Keratinocyte (primary cell): Measurements from ENCODE around the gene ASPSCR1. TPM values are rescaled to one million over a fixed set of nuclear protein-coding genes. Genes with fewer than 3 reads are reported as not detected.
A peak's percentile ranks its signal among the peaks of the same experiment; 100 is the strongest.

Source experiments
- DNase-seq: peaks from one replicate; pipeline ENCODE4 v3.0.0-alpha.2; 2011; ENCODE audit warnings: low read depth, missing footprints, low spot score
- FAIRE-seq: peaks from 2 replicates; lab custom pipeline; 2011; peaks lifted over from hg19 to GRCh38; lab: Jason Lieb, UNC
- H2AFZ ChIP-seq: 2 replicates; pipeline ENCODE4 v1.6.0; 2012; ENCODE audit warnings: low read length, control low read depth, inconsistent platforms; ENCODE audit not compliant: control insufficient read depth
- H3K27ac ChIP-seq: 2 replicates; pipeline ENCODE4 v1.5.1; 2011; ENCODE audit warnings: low read length; ENCODE audit not compliant: control insufficient read depth, insufficient read depth
- H3K27me3 ChIP-seq: 3 replicates; pipeline ENCODE4 v1.6.0; 2011; ENCODE audit warnings: low read length; ENCODE audit not compliant: control insufficient read depth, insufficient read depth; ENCODE audit errors: extremely low read depth
- H3K36me3 ChIP-seq, 2 experiments: 2 replicates in 1 of 2; 3 replicates in 1 of 2; pipeline ENCODE4 v1.5.1; 2011; ENCODE audit warnings: low read length in 2 of 2, mild to moderate bottlenecking in 1 of 2; ENCODE audit not compliant: control insufficient read depth in 2 of 2, insufficient read depth in 2 of 2; ENCODE audit errors: extremely low read depth in 1 of 2
- H3K4me1 ChIP-seq: 3 replicates; pipeline ENCODE4 v1.5.1; 2011; ENCODE audit warnings: low read length; ENCODE audit not compliant: control insufficient read depth, insufficient read depth; ENCODE audit errors: extremely low read depth
- H3K4me2 ChIP-seq: 3 replicates; pipeline ENCODE4 v1.6.0; 2011; ENCODE audit warnings: low read depth, low read length; ENCODE audit not compliant: control insufficient read depth, insufficient read depth; ENCODE audit errors: extremely low read depth
- H3K4me3 ChIP-seq, 3 experiments: fragments of 200-600 bp in 1 of 3; sonication (generic) in 1 of 3; 2 replicates in 2 of 3; 3 replicates in 1 of 3; pipeline ENCODE4 v1.5.1; 2011 to 2016; ENCODE audit warnings: low read length in 3 of 3, mild to moderate bottlenecking in 3 of 3, control low read depth in 2 of 3, inconsistent platforms in 1 of 3, low read depth in 1 of 3, mixed read lengths in 1 of 3, mixed run types in 1 of 3, moderate library complexity in 1 of 3; ENCODE audit not compliant: control insufficient read depth in 2 of 3, insufficient read depth in 2 of 3; ENCODE audit errors: extremely low read depth in 1 of 3
- H3K79me2 ChIP-seq: 2 replicates; pipeline ENCODE4 v1.6.0; 2012; ENCODE audit warnings: low read length; ENCODE audit not compliant: control insufficient read depth, insufficient read depth
- H3K9ac ChIP-seq: 3 replicates; pipeline ENCODE4 v1.6.0; 2011; ENCODE audit warnings: low read length; ENCODE audit not compliant: control insufficient read depth, insufficient read depth; ENCODE audit errors: extremely low read depth
- H3K9me1 ChIP-seq: 3 replicates; pipeline ENCODE4 v1.6.0; 2011; ENCODE audit warnings: low read length; ENCODE audit not compliant: control insufficient read depth, insufficient read depth; ENCODE audit errors: extremely low read depth
- H3K9me3 ChIP-seq: 2 replicates; pipeline ENCODE4 v1.5.1; 2012; ENCODE audit warnings: low read depth, low read length; ENCODE audit not compliant: control insufficient read depth
- H4K20me1 ChIP-seq: 3 replicates; pipeline ENCODE4 v1.6.0; 2011; ENCODE audit warnings: low read length; ENCODE audit not compliant: control insufficient read depth, insufficient read depth; ENCODE audit errors: extremely low read depth
- EZH2 ChIP-seq: IDR thresholded peaks from one replicate; pipeline ENCODE4 v1.6.1; 2012; ENCODE audit warnings: inconsistent platforms, mild to moderate bottlenecking, low read length, moderate library complexity
- dilution Hi-C: fragments of 300-500 bp; cut with MboI; formaldehyde crosslinking; loops from one replicate; pipeline ENCODE4 v1.7.0; 2020; ENCODE audit warnings: low sequenced_read_pairs; ENCODE audit not compliant: extremely low pct_ligation_motif_present
- polyA plus RNA-seq, 5 experiments: library from polyadenylated mRNA; depleted of rRNA in 3 of 5; stranded (reverse) in 3 of 5; stranded (forward) in 1 of 5; unstranded in 1 of 5; fragments of >200 nt; gene quantifications; 1 replicate in 1 of 5; 2 replicates in 3 of 5; 3 replicates in 1 of 5; pipeline versions ENCODE4 v1.2.1 to v1.2.3, GENCODE V29; 2011 to 2012; ENCODE audit warnings: missing spikeins in 2 of 5, low read depth in 1 of 5, low replicate concordance in 1 of 5
- TF ChIP-seq, protein P1 (sequence below), 3 experiments: IDR thresholded peaks in 1 of 3; conservative IDR thresholded peaks in 1 of 3; optimal IDR thresholded peaks in 1 of 3; 2 replicates in 2 of 3; 3 replicates in 1 of 3; pipeline versions ENCODE3 to v1.5.1; 2011; ENCODE audit warnings: low read length in 3 of 3, mild to moderate bottlenecking in 3 of 3, moderate library complexity in 2 of 3, control low read depth in 1 of 3, inconsistent platforms in 1 of 3; ENCODE audit not compliant: insufficient read depth in 2 of 3; ENCODE audit errors: extremely low read depth in 1 of 3

Gene ASPSCR1
- polyA plus RNA-seq, 1 donor (not counting 4 experiments of a cell fraction or from before 2014, with no cell fraction given): 5.2 TPM

DNA sequence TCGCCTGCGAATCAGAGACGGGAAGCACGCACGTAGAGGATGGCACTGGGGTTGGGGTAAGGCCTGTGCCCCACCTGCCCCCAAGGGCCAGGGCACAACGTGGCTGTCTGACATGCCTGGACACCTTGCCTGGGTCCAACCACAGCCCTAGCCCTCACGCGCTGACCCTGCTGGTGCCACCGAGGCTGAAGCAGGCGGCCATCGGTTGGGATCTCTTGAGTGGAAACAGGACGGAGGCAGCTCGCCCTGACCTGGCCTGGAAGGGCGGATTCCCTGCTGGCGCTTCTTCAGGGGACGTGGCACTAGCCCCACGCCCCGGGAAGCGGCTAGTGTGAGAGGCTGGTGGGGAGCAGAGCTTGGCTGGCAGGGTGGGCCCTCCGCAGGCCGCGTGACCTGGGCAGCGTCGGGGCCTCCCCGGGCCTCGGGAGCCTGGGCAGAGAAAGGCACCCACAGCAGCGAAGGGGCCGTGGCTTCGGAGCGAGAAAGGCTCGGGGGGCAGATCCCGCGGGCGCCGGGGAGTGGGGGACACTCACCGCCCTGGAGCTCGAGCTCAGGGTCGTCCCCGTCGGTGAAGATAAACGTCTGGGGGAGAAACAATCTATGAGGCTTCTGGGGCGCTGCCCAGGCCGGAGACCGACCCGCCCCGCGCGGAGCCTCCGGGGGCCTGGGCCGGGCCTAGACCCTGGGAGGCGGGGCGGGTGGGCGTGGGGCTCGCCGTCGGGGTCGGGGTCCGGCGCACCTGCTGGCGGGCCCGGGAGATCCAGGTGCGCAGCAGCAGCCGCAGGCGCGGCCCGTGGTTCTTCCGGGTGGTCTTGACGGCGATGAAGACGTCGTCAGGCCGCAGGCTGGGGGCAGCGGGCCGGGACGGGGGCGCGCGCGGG, 73.6 kb downstream of the ASPSCR1 start:
- Histone ChIP-seq H3K27me3 (no peaks in the 10 kb centered on the region), H3K4me1 (peaks cover 11% of the 10 kb centered on the region), H3K79me2 (peaks cover 25% of the 10 kb centered on the region), H3K36me3 (peaks cover 15 to 28% of the 10 kb centered on the region in 2 experiments), H3K4me3 (peak overlapping the region; percentile 72 to 87 (median 72)), H3K9me1 (no peaks in the 10 kb centered on the region), H4K20me1 (no peaks in the 10 kb centered on the region), H3K9me3 (no peaks in the 10 kb centered on the region), H3K9ac (peak overlapping the region; percentile 80), H3K4me2 (peak overlapping the region; percentile 81), H3K27ac (peak overlapping the region; percentile 8), H2AFZ (peak overlapping the region; percentile 65)
- TF ChIP-seq, protein P1, sequence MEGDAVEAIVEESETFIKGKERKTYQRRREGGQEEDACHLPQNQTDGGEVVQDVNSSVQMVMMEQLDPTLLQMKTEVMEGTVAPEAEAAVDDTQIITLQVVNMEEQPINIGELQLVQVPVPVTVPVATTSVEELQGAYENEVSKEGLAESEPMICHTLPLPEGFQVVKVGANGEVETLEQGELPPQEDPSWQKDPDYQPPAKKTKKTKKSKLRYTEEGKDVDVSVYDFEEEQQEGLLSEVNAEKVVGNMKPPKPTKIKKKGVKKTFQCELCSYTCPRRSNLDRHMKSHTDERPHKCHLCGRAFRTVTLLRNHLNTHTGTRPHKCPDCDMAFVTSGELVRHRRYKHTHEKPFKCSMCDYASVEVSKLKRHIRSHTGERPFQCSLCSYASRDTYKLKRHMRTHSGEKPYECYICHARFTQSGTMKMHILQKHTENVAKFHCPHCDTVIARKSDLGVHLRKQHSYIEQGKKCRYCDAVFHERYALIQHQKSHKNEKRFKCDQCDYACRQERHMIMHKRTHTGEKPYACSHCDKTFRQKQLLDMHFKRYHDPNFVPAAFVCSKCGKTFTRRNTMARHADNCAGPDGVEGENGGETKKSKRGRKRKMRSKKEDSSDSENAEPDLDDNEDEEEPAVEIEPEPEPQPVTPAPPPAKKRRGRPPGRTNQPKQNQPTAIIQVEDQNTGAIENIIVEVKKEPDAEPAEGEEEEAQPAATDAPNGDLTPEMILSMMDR (optimal IDR thresholded peaks at IDR 0.05 in 1 of 3, IDR thresholded peaks at IDR 0.05 in 1 of 3, conservative IDR thresholded peaks at IDR 0.05 in 1 of 3; ENCODE audit: extremely low read depth in 1 of 3, insufficient read depth in 2 of 3, low read length in 3 of 3): no peak
- no peak for TF ChIP-seq EZH2
- dilution Hi-C loops: no loop called here
- FAIRE-seq (no peak), DNase-seq (no peak)

DNA sequence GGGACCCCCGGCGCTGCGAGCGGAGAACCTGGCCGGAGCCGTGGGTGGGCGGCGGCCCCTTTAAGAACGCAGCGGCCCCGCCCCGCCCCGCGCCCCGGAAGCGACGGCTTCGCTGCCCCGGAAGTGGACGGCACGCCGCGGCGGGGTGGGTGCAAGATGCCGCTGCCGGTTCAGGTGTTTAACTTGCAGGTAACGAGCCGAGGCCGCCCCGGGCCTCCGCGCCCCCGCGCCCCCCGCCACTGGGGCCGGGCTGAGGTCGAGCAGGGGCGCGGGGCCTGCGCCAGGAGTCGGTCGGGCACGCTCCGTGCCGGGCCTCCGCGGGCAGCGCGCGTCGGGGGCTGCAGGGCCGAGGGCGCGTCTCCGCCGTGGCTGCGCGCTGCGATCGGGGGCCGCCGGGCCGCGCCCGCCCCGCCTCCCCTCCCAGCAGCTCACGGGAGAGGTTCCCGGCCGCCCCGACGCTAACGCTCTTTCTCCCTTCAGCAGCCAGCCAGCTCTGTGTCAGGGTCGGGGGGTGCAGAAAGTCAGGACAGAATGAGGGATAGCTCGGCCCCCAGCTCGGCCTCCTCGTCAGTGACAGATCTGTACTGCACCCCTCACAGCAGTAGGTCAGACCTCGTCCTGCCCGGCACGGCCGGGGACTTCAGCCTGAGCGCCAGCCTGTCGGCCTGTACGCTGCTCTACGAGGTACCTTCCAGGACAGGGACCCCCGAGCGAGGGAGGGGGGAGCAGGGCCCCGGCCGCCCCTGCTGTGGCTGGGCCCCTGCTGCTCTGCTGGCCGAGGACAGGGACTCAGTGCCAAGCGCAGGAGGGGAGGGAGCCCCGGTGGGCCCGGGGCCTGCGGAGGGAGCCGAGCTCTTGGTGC, 74.6 kb downstream of the ASPSCR1 start, which contains the start of the genes GPS1 and RFNG:
Gene GPS1, plus strand, starts transcription at position 123 of the 862 bp plus-strand sequence. Its CDS starts 34 bp downstream, at position 157.
Gene RFNG, minus strand, starts transcription at position 36 of the 862 bp plus-strand sequence. CDS start 45 bp downstream, outside the sequence.
- peaks cover 24 to 29% of the 10 kb centered on the region in 2 experiments for H3K36me3 ChIP-seq

More for the DNA sequence above, 74.6 kb downstream of the ASPSCR1 start, which contains the start of the genes GPS1 and RFNG:
- Histone ChIP-seq H3K9me3 (no peaks in the 10 kb centered on the region), H3K79me2 (peaks cover 25% of the 10 kb centered on the region), H4K20me1 (no peaks in the 10 kb centered on the region), H2AFZ (peak within 1 kb of the TSS; percentile 65), H3K9me1 (no peaks in the 10 kb centered on the region), H3K27ac (peak within 1 kb of the TSS; percentile 49), H3K27me3 (no peaks in the 10 kb centered on the region), H3K4me1 (peaks cover 11% of the 10 kb centered on the region), H3K4me2 (peak within 1 kb of the TSS; percentile 91), H3K9ac (peak within 1 kb of the TSS; percentile 80), H3K4me3 (peak within 1 kb of the TSS; percentile 84 to 95 (median 87))
- DNase-seq: no peak
- TF ChIP-seq, protein P1 (optimal IDR thresholded peaks at IDR 0.05 in 1 of 3, IDR thresholded peaks at IDR 0.05 in 1 of 3, conservative IDR thresholded peaks at IDR 0.05 in 1 of 3; ENCODE audit: extremely low read depth in 1 of 3, insufficient read depth in 2 of 3, low read length in 3 of 3): no peak
- no peak for TF ChIP-seq EZH2
- FAIRE-seq: no peak
- dilution Hi-C loops: no loop called here
